K562 (cell line): ENCODE data around the gene BCL2L15. TPM values are rescaled to one million over a fixed set of nuclear protein-coding genes. Genes with fewer than 3 reads are reported as not detected.
A peak's percentile ranks its signal among the peaks of the same experiment; 100 is the strongest.

Source experiments
- ARID4B ChIP-seq: sonication (generic); formaldehyde crosslinking; IDR thresholded peaks from 2 replicates; pipeline ENCODE4 v1.8.0; 2022; ENCODE audit warnings: mild to moderate bottlenecking, missing genetic modification reagents
- DLX4 ChIP-seq: fragments of 250-450 bp; sonication (Bioruptor Pico); IDR thresholded peaks from 2 replicates; pipeline ENCODE4 v1.6.1; 2021; ENCODE audit warnings: mild to moderate bottlenecking
- EGR1 ChIP-seq: fragments of 450-650 bp; conservative IDR thresholded peaks from 2 replicates; pipeline ENCODE4 v1.6.1; 2017; ENCODE audit warnings: mild to moderate bottlenecking
- HNRNPUL1 ChIP-seq: fragments of 200-400 bp; formaldehyde crosslinking; IDR thresholded peaks from 2 replicates; pipeline ENCODE4 v1.6.1; 2017; ENCODE audit warnings: low read length
- MNT ChIP-seq, 2 experiments: fragments of 450-650 bp; conservative IDR thresholded peaks; 2 replicates each; pipeline ENCODE4 v1.6.1; 2017; ENCODE audit warnings: mild to moderate bottlenecking in 2 of 2, moderate library complexity in 2 of 2
- SETDB1 ChIP-seq: IDR thresholded peaks from one replicate; pipeline ENCODE4 v1.6.1; 2012; ENCODE audit warnings: low read length, control low read depth, inconsistent platforms
- SP1 ChIP-seq: sonication (generic); formaldehyde crosslinking; IDR thresholded peaks from 2 replicates; pipeline ENCODE4 v1.8.1; 2022; ENCODE audit warnings: mild to moderate bottlenecking, missing genetic modification reagents
- polyA plus RNA-seq, 8 experiments: library from polyadenylated mRNA; depleted of rRNA in 4 of 8; stranded (reverse) in 5 of 8; unstranded in 3 of 8; fragments of >200 nt; fragmentation: Nextera tagmentation in 2 of 8; fragmentation: Illumina TruSeq in 1 of 8; extraction: Ambion mirVana in 2 of 8; extraction: Trizol in 1 of 8; gene quantifications; 2 replicates each; pipeline versions ENCODE4 v1.2.1 to v1.2.3, GENCODE V29; 2011 to 2014; ENCODE audit warnings: inconsistent platforms in 1 of 8, missing spikeins in 1 of 8
- total RNA-seq, 7 experiments: library from RNA; depleted of rRNA in 6 of 7; stranded (reverse); fragments of >200 nt in 6 of 7; fragmentation: Illumina TruSeq in 2 of 7; extraction: Trizol in 2 of 7; gene quantifications; 2 replicates each; pipeline versions ENCODE4 v1.2.1 to v1.2.3, GENCODE V29; 2011 to 2021; ENCODE audit warnings: low replicate concordance in 1 of 7
- TF ChIP-seq, protein P1 (sequence below): fragments of 450-650 bp; IDR thresholded peaks from 2 replicates; pipeline ENCODE4 v1.6.1; 2016; ENCODE audit warnings: mild to moderate bottlenecking, moderate library complexity

BCL2L15 gene
- total and polyA plus RNA-seq, 9 of the 15 experiments (the other 6 are each of a cell fraction or from before 2014, with no cell fraction given): 0.06 to 0.42 (median 0.28) TPM; not detected in 1

DNA sequence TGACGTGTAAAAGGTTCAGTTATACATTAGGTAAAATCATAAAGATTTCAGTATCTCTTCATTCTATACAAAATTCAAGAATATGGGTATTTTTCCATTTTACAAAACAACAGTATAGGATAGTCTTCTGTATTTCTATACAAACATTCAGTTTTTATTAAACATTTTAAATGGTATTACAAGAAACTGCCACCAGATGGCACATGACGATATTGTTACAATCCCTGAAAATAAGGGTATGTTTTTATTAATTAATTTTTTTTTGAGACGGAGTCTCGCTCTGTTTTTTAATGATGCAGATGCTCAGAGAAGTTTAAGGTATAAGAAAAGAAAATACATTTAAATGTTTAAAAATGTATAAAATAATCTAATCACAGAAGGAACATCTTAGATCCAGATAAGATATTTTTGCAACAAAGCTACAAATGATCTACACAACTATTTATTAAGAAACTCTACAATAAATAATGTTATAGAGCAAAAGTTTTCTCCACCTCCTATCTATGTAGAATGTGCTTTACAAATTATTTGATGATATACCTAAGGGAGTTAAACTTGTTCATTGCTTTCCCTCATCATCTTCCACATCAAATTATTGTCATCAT is 51.6 kb downstream of the BCL2L15 start (continued):
- TF ChIP-seq, protein P1, sequence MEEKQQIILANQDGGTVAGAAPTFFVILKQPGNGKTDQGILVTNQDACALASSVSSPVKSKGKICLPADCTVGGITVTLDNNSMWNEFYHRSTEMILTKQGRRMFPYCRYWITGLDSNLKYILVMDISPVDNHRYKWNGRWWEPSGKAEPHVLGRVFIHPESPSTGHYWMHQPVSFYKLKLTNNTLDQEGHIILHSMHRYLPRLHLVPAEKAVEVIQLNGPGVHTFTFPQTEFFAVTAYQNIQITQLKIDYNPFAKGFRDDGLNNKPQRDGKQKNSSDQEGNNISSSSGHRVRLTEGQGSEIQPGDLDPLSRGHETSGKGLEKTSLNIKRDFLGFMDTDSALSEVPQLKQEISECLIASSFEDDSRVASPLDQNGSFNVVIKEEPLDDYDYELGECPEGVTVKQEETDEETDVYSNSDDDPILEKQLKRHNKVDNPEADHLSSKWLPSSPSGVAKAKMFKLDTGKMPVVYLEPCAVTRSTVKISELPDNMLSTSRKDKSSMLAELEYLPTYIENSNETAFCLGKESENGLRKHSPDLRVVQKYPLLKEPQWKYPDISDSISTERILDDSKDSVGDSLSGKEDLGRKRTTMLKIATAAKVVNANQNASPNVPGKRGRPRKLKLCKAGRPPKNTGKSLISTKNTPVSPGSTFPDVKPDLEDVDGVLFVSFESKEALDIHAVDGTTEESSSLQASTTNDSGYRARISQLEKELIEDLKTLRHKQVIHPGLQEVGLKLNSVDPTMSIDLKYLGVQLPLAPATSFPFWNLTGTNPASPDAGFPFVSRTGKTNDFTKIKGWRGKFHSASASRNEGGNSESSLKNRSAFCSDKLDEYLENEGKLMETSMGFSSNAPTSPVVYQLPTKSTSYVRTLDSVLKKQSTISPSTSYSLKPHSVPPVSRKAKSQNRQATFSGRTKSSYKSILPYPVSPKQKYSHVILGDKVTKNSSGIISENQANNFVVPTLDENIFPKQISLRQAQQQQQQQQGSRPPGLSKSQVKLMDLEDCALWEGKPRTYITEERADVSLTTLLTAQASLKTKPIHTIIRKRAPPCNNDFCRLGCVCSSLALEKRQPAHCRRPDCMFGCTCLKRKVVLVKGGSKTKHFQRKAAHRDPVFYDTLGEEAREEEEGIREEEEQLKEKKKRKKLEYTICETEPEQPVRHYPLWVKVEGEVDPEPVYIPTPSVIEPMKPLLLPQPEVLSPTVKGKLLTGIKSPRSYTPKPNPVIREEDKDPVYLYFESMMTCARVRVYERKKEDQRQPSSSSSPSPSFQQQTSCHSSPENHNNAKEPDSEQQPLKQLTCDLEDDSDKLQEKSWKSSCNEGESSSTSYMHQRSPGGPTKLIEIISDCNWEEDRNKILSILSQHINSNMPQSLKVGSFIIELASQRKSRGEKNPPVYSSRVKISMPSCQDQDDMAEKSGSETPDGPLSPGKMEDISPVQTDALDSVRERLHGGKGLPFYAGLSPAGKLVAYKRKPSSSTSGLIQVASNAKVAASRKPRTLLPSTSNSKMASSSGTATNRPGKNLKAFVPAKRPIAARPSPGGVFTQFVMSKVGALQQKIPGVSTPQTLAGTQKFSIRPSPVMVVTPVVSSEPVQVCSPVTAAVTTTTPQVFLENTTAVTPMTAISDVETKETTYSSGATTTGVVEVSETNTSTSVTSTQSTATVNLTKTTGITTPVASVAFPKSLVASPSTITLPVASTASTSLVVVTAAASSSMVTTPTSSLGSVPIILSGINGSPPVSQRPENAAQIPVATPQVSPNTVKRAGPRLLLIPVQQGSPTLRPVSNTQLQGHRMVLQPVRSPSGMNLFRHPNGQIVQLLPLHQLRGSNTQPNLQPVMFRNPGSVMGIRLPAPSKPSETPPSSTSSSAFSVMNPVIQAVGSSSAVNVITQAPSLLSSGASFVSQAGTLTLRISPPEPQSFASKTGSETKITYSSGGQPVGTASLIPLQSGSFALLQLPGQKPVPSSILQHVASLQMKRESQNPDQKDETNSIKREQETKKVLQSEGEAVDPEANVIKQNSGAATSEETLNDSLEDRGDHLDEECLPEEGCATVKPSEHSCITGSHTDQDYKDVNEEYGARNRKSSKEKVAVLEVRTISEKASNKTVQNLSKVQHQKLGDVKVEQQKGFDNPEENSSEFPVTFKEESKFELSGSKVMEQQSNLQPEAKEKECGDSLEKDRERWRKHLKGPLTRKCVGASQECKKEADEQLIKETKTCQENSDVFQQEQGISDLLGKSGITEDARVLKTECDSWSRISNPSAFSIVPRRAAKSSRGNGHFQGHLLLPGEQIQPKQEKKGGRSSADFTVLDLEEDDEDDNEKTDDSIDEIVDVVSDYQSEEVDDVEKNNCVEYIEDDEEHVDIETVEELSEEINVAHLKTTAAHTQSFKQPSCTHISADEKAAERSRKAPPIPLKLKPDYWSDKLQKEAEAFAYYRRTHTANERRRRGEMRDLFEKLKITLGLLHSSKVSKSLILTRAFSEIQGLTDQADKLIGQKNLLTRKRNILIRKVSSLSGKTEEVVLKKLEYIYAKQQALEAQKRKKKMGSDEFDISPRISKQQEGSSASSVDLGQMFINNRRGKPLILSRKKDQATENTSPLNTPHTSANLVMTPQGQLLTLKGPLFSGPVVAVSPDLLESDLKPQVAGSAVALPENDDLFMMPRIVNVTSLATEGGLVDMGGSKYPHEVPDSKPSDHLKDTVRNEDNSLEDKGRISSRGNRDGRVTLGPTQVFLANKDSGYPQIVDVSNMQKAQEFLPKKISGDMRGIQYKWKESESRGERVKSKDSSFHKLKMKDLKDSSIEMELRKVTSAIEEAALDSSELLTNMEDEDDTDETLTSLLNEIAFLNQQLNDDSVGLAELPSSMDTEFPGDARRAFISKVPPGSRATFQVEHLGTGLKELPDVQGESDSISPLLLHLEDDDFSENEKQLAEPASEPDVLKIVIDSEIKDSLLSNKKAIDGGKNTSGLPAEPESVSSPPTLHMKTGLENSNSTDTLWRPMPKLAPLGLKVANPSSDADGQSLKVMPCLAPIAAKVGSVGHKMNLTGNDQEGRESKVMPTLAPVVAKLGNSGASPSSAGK: no peak; the same call in 1 of the 2 replicates
- TF ChIP-seq HNRNPUL1: no peak
- no peak for TF ChIP-seq ARID4B (CRISPR knock-in tag)
- 0 out of 4 replicates have a peak, but pooled peaks of 1 of the 2 experiments have one; percentile 17 for TF ChIP-seq MNT (conservative IDR thresholded peaks at IDR 0.05)
- TF ChIP-seq EGR1: no peak
- no peak for TF ChIP-seq DLX4 (CRISPR knock-in tag)
- no peak for TF ChIP-seq SETDB1
- no peak for TF ChIP-seq SP1 (CRISPR knock-in tag)
